GM12865 (cell line): Measurements from ENCODE around the gene TNFRSF9.

Experiments used
- DNase-seq: peaks from one replicate; pipeline ENCODE4 v3.0.0; 2010; ENCODE audit warnings: low read depth
- H3K4me3 ChIP-seq: 2 replicates; pipeline ENCODE4 v1.5.1; 2011; ENCODE audit warnings: mild to moderate bottlenecking, low read depth, low read length, control low read depth
- TF ChIP-seq, protein P1 (sequence below): IDR thresholded peaks from 2 replicates; pipeline ENCODE4 v1.5.1; 2011; ENCODE audit warnings: low read length, control low read depth, low read depth, inconsistent platforms; ENCODE audit not compliant: insufficient read depth; ENCODE audit errors: missing control alignments

The TNFRSF9 gene

DNA sequence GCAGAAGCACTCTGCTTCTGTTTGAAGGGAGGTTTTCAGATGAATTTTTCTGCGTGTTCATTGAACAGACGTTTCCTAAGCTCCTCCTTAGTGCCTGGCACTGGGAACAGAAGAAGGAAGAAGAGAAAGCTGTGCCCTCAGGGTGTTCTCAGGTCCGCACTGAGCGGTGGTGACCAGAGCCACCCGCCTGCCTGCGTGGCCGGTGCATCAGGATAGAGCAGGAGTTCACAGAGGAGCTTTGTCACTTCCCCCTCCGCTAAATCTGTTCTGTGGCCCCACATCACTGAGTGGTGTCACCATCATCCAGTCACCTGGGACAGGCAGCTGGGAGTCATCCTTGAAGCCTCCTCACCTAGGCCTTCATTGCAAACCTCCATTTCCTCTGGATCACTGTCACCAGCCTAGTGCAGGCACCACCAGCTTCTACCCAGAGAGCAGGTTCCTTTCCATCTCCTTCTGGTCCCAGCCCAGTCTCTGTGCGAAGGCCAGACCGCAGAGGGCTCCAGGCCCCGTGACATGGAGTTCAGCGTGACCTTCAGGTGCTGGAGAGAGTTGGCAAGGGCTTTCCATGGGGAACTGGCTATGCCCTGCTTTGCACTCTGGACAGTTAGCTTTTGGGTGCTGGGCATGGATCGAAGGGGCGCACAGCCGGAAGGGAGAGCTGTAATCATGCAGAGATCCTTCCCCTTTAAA lies 42.6 kb upstream of the TNFRSF9 start:
- no peak for DNase-seq
- TF ChIP-seq, protein P1, sequence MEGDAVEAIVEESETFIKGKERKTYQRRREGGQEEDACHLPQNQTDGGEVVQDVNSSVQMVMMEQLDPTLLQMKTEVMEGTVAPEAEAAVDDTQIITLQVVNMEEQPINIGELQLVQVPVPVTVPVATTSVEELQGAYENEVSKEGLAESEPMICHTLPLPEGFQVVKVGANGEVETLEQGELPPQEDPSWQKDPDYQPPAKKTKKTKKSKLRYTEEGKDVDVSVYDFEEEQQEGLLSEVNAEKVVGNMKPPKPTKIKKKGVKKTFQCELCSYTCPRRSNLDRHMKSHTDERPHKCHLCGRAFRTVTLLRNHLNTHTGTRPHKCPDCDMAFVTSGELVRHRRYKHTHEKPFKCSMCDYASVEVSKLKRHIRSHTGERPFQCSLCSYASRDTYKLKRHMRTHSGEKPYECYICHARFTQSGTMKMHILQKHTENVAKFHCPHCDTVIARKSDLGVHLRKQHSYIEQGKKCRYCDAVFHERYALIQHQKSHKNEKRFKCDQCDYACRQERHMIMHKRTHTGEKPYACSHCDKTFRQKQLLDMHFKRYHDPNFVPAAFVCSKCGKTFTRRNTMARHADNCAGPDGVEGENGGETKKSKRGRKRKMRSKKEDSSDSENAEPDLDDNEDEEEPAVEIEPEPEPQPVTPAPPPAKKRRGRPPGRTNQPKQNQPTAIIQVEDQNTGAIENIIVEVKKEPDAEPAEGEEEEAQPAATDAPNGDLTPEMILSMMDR, result no peak
- no peak overlapping the region for H3K4me3 ChIP-seq

DNA sequence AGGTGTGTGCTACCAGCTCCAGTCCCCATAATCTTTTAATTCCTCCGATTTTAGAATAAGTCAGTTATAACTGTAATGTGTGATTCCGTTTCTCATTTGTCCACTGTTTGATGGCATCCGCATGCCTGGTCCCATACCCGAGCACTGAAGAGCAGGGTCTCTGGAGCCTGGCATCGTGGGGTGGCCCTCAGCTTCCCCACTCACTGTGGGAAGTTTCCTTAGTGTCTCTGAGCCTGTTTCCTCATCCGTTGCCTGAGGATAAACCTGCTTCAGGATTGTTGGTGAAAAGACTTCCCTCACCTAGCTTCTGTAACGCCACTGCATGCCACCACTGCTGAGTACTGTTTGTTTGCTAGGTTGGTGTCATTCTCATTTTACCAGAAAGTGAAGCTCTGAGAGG lies 40.3 kb upstream of the TNFRSF9 start:
- no peak for DNase-seq
- TF ChIP-seq, protein P1, result no peak
- no peak overlapping the region for H3K4me3 ChIP-seq

DNA sequence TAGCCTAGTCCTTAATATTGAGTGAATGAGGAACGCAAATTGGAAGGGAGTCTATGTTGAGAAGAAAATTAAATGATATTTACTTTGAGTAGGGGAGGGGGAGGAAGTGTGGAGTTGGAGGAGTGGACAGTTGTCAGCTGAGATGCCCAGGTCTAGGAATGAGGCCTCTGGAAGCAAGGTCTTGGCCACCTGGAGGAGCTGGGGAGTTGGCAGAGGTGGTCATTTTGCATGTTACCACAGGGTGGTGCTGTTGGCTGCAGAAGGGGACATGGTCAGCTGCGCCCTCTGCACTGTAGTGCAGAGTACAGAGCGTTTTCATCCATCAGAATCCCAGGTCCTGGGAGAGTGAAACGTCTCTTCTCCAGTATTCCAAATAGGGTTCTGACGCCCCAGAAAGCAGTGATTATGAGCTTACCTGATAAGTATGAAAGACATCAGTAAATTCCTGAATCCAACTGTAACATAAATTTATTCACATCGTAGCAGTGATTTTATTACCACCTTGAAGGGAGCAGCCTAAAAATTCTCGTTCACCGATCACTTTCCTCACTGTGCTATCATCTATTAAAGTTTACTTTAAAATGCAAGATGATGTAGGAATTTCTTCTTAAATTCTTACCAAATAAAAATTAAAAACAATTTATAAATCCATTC lies 34.7 kb upstream of the TNFRSF9 start:
- TF ChIP-seq, protein P1, result peak; percentile 73
- peak; percentile 63 for DNase-seq

DNA sequence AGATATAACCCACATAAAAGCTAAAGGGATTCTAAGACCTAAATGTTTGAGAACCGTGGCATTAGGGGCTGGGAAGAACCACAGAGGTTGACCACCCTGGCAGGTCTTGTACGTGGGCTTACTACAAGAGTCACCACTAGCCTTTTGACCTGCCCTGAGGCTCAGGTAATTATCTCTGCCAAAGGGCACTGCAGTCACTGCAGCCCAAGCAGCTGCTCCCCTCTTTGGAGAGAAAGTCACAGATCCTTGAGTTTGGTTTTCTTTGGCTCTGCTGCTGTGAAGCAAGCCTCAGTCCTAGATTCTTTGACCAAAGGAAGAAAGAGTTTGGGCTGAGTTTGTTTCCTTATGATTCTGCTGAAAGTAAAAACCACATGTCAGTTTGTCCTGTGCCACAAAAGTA lies 32.4 kb upstream of the TNFRSF9 start:
- H3K4me3 ChIP-seq, result no peak overlapping the region
- DNase-seq, result no peak
- TF ChIP-seq, protein P1, result no peak

More for the DNA sequence above, 34.7 kb upstream of the TNFRSF9 start:
- no peak overlapping the region for H3K4me3 ChIP-seq

DNA sequence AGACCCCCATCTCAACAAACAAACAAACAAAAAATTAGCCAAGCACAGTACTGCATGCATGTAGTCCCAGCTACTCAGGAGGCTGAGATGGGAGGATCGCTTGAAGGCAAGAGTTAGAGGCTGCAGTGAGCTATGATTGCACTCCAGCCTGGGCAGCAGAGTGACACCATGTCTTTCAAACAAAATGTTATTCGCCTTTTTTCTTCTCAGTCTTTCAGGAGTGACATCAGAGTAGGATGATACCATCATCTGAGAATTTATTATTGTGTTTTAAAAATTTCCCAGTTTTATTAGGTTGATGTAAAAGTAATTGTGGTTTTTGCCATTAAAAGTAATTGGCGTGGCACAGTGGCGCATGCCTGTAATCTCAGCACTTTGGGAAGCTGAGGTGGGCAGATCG lies 31.6 kb upstream of the TNFRSF9 start:
- DNase-seq, result no peak
- no peak overlapping the region for H3K4me3 ChIP-seq
- TF ChIP-seq, protein P1, result no peak

DNA sequence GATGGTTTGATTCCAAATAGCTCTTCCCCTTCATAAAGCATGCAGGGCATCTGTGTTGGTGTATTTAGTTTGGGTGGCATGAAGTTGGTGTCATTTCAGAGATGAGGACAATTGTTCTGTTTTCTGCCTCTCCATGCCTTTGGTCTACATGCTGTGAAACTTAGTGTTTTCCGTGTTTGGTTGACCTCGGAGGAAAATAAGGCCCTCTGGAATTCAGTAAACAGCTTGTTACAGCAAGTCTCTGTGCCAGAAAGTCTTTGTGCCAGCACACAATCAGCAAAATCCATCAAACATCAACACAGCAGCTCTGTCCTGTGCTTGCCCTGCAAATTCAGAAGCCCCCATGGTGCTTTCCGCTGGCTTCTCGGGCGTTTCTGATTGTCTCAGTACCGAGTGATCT lies 30.4 kb upstream of the TNFRSF9 start:
- H3K4me3 ChIP-seq, result no peak overlapping the region
- DNase-seq, result no peak
- TF ChIP-seq, protein P1, result no peak

DNA sequence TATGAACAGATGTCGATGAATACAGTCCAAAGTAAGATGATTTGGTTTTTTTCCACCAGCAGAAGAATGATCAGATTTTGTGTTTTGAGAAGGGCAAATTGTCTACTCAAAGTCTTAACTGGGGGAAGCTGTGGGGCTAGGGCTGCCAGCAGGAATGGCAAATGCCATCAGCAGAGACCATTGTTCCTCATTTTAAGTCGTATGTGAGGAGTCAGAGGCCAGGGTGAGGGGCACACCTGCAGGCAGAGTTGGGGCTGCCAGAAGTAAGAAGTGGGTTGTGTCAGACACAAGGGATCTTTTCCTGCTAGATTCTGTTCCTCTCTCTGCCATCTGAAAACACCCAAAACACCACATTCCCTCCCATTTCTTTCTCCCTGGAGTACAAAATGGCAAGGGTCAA lies 29.6 kb upstream of the TNFRSF9 start:
- no peak overlapping the region for H3K4me3 ChIP-seq
- DNase-seq, result no peak
- TF ChIP-seq, protein P1, result no peak
